KBM-7 (cell line): ENCODE data around the gene TSPAN13.
A peak's percentile ranks its signal among the peaks of the same experiment; 100 is the strongest.

Experiments
- DNase-seq: peaks from one replicate; pipeline ENCODE4 v3.0.0-alpha.2; 2015
- in situ Hi-C: fragments of 300-500 bp; cut with MboI; formaldehyde crosslinking; loops from 2 replicates; pipeline ENCODE4 v1.14.3; 2020; ENCODE audit warnings: low sequenced_read_pairs, low pct_unique_long_range_greater_than_20kb, mixed read lengths

TSPAN13 gene

GRCh38 chr7:16803881-16804673 lies 50.5 kb downstream of the TSPAN13 start:
- DNase-seq = no peak
- in situ Hi-C loops = no loop called here

GRCh38 chr7:16804674-16805439 lies 51.3 kb downstream of the TSPAN13 start, which contains the start of gene AGR2:
Gene AGR2 (minus strand): TSS chr7:16804999. CDS start chr7:16801796, 3,203 bp downstream.
- DNase-seq = no peak
- in situ Hi-C loops = no loop called here

GRCh38 chr7:16805441-16805840 lies 51.9 kb downstream of the TSPAN13 start:
- no peak for DNase-seq
- in situ Hi-C loops = no loop called here

GRCh38 chr7:16810112-16810511 lies 56.6 kb downstream of the TSPAN13 start:
- no peak for DNase-seq
- in situ Hi-C loops = no loop called here

- in situ Hi-C loops = no loop called here
- no peak for DNase-seq
These were observed 57.0 kb downstream of the TSPAN13 start for GRCh38 chr7:16810573-16810972.

GRCh38 chr7:16811551-16811950 lies 58.0 kb downstream of the TSPAN13 start:
- DNase-seq = no peak
- in situ Hi-C loops = no loop called here

- no peak for DNase-seq
These were observed 59.1 kb downstream of the TSPAN13 start for GRCh38 chr7:16812542-16813231.

GRCh38 chr7:16813232-16813616 lies 59.7 kb downstream of the TSPAN13 start:
- in situ Hi-C loops = no loop called here
- no peak for DNase-seq

More at GRCh38 chr7:16812542-16813231, 59.1 kb downstream of the TSPAN13 start:
- in situ Hi-C loops = no loop called here

GRCh38 chr7:16815001-16815400 lies 61.4 kb downstream of the TSPAN13 start:
- in situ Hi-C loops = no loop called here
- DNase-seq = no peak

- in situ Hi-C loops = no loop called here
- peak; percentile 63 for DNase-seq
These were observed 63.3 kb downstream of the TSPAN13 start for GRCh38 chr7:16816824-16817223.

- DNase-seq = peak; percentile 11
- in situ Hi-C loops = no loop called here
These were observed 64.0 kb downstream of the TSPAN13 start for GRCh38 chr7:16817536-16817935.

GRCh38 chr7:16818732-16819131 lies 65.2 kb downstream of the TSPAN13 start:
- no peak for DNase-seq
- in situ Hi-C loops = no loop called here

- DNase-seq = no peak
- in situ Hi-C loops = no loop called here
These were observed 68.5 kb downstream of the TSPAN13 start for GRCh38 chr7:16822029-16822428.

GRCh38 chr7:16826060-16826459 lies 72.5 kb downstream of the TSPAN13 start:
- DNase-seq = no peak
- in situ Hi-C loops = no loop called here

GRCh38 chr7:16833373-16833772 lies 79.8 kb downstream of the TSPAN13 start:
- no peak for DNase-seq
- in situ Hi-C loops = no loop called here
